ENCODE measurements around the gene DCTN4.
"Not testable (repeated sequence)": the region's sequence is repeated elsewhere in the genome, so short reads cannot be mapped to it uniquely, and the experiment has no call there.

Gene DCTN4

DNA sequence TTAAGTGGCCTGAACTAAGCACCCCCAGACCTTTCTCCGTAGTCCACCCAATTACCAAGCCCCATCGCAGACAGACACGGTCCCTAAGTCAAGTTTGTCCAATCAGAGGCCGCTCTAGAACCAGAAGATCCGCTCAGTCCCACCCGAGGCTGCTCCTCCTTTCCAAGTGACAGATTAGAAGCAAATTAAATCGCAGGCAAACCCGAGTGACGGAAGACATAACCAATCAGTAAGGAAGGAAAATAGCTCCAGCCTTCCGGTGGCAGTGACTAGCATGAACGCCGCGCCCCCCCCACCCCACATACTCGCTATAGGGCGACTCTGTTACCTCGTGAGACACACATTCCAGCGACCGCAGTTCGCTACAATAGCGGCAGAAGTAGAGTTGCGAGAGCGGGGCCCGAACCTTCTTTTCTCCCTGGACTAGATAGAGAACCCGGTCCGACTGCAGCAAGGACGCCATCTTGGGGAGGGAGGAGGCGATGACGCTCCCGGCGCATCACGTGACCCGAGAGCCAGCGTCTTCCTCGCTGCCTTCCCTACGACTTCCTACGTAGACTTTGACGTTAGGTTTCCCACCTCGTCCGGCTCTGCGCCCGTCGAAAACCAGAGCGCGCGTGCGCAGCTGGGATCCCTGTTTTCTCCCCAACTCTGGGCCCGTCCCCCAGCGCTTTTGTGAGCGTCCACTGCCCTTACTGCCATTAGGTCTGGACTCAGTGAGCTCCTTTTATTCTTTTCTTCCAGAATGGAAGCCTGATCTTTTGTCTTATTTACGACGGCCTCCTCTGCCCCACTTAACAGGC lies at the start of gene DCTN4:
Gene DCTN4 (minus strand): TSS at position 487 of the 803 bp plus-strand sequence. CDS start 24 bp downstream, at position 463.
- DNase-seq: peak; percentile 93

DNA sequence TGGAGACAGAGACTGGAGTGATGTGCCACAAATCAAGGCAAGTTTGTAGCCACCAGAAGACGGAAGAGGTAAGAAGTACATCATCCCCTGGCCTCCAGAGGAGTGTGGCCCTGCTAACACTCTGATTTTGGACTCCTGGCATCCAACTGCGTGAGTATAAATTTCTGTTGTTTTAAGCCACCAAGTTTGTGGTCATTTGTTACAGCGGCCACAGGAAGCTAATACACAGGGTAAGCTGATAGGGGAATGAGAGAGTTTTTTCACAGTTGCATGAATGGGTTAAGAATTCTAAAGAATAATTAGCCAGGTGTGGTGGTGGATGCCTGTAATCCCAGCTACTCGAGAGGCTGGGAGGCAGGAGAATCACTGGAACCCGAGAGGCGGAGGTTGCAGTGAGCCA lies 45.6 kb upstream of the DCTN4 start:
- DNase-seq: no peak

DNA sequence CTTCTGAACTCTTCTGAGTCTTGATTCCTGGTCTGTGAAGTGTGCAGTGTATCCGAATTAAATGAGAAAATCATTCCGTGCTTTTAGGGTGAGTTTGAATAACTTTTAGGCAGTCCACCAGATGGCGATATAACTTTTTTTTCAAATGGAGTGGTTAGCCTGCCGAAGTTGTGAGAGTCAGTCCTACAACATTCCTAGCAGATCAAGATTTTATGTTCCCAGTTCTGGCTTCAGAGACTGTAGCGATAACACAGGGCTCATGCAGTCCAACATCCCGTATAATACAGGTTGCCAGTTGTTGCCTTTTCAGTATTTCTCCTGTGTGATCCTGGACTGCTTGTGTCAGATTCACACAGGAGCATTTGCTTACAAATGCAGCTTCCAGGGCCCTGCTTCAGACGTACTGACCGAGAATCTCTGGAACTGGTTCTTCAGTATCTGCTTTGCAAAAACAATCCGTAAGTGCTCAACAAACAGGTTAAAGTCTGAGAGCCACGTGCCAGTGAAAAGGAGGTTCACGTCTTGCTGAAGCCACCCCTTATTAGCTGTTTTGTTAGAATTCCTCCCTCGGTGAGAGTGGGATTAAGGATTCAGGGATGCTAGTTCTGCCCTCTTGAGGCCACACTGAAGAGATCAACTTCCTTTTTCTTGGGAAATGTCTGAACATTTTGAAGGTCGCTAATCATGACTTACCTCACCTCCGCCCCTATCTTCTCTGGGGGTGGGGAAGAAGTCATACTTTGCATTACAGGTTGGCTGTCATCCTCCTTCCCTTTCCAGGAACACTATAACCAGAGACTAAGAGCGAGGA lies 42.5 kb upstream of the DCTN4 start:
- no peak for DNase-seq

DNA sequence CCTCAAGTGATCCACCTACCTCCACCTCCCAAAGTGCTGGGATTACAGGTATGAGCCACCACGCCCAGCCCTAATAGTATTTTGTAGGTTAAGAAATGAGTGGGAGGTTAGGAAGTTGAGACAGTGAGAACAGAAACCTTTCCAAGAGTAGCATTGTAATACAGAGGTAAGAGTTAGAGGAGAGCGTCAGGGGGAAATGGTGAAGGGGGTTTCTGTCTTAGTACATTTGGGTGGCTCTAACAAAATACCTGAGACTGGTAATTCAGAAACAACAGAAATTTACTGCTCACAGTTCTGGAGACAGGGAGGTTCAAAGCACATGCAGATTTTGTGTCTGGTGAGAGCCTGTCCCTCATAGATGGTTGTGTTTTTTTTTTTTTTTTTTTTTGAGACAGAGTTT lies 38.6 kb upstream of the DCTN4 start:
- no peak for DNase-seq

DNA sequence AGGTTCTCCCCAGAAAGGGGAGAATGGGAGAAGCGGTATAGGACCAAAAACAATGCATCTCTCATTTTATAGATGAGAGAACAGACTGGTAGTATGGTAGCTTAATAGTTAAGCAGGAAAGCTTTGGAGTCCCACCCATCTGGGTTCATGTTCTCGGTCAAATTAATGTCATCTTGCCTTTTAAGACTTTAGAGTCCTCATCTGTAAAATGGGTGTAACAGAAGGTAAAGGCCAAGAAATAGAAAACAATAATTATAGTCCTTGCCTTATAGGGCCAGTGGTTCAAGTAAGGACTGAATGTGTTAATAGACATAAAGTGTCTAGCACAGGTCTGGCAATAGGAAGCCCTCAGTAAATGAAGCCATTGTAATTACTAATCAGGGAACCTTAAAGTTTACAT lies 36.1 kb upstream of the DCTN4 start:
- DNase-seq: no peak

DNA sequence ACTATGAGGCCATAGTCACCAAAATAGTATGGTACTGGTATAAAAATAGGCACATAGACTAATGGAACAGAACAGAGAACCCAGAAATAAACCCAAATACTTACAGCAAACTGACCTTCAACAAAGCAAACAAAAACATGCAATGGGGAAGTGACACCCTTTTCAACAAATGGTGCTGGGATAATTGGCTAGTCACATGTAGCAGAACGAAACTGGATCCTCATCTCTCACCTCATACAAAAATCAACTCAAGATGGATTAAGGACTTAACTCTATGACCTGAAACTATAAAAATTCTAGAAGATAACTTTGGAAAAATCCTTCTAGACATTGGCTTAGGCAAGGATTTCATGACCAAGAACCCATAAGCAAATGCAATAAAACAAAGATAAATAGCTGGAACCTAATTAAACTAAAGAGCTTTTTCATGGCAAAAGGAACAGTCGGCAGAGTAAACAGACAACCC lies 34.6 kb upstream of the DCTN4 start:
- DNase-seq: not testable (repeated sequence)

DNA sequence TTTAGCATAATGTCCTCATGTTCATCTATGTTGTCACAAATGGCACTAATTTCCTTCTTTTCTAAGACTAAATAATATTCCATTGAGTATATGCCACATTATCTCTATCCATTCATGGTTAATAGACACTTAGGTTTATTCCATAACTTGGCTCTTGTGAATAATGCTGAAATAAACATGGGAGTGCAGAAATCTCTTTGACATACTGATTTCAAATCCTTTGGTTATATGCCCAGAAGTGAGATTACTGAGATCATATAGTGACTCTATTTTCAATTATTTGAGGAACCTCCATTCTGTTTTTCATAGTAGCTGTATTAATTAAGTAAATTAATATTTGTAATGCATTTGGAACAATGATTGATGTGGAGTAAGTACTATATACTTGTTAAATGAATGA lies 32.7 kb upstream of the DCTN4 start:
- DNase-seq: no peak

DNA sequence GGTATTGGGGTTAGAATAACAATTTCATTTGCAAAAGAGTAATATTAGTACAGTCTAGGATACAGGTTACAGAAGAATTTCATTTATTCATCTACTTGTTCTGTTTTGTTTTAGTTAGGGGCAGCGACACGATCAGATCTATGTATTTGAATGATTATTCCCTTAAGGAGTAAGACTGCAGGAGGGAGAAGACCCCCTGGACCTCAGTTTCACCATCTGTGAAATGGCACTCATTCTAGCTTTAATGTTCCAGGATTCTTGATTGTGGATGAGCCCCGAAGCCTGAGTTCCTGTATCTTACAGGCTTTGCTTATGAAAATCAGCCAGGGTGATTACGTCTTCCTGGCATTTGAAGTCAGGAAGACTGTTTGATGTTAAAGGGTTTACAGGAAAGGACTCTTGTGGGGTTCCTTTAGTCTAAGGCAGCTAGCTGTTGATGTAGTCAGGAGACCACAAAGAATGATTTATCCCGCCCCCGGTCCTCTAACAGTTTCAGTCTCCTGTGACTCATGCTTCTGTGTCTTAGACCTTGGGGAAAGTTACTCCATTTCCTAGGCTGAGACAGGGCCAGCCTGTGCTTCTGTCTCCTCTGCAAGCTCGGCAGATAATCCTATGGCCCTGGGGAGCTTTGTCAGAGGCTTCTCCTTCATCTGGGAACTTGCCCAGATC lies 31.3 kb upstream of the DCTN4 start:
- DNase-seq: peak; percentile 71

DNA sequence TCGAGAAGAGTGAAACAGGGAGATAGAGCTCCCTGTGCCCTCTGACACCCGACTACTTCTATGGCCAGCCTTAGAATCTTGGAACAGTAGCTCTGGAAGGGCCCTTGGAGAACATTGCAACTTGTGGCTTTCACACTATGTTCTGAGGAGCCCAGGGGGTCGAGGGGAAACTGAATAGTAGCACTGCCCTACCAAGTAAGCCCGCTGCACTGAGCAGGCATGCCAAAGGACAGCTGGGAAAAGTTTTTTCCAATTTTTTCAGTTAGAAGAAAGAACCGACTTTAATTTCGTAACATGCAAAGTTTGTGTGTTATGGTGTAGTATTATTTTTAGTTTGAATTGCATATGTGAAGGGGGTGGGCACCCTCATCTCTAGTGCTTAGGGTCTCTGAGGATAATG lies 30.6 kb upstream of the DCTN4 start:
- DNase-seq: no peak

DNA sequence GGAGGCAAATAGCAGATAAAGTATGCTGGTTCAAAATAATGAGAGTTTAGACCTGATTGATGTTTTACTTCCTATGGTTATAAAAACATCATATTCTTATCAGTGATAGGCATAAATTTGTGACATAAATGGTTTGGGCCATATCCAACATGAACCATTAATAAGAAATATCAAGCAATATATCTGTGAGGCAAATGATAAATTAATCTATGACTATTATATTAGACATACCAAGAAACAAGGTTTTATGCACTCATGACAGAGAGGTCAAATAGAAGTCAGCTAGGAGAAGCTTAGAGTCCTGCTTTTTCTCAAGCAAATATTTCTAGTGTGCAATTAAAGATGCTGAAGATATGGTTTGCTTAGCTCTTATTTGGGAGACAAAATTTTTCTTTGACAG lies 30.2 kb upstream of the DCTN4 start:
- no peak for DNase-seq

DNA sequence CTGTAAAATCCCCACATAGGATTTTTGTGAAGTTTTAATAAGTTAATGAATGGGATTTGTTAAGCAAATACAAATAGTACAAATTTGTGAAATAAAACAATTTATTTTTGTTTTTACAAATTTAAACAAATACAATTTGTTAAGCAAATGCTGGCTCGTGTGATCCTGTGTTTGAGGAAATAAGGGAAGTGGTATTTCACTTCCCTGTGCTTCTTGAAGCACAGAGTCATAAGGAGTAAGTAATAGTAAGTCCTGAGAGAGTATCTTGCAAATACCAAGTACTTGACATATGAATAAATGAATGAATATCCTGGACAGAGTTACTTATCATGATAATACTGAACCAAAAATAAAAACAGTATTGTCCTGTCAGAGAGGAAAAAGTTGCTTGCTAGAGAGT lies 28.8 kb upstream of the DCTN4 start:
- DNase-seq: no peak

DNA sequence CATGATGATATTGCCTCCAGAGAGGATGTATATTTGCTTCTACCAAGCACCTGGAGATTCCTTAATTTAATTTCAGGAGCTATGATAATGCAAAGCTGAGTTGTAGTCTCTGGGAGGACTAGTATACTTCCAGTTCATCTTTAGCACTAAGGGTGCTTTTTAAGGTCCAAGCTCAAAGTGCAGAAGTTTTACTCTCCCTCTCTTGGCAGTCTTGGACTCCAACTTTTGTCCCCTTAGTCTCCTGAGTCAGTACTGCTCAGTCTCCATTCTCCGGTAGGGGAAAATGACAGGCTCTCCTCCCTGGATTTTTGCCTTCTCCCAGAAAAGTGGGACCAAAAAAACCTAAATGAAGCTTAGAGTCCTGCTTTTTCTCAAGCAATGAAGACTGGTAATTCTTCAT lies 28.1 kb upstream of the DCTN4 start:
- DNase-seq: no peak

DNA sequence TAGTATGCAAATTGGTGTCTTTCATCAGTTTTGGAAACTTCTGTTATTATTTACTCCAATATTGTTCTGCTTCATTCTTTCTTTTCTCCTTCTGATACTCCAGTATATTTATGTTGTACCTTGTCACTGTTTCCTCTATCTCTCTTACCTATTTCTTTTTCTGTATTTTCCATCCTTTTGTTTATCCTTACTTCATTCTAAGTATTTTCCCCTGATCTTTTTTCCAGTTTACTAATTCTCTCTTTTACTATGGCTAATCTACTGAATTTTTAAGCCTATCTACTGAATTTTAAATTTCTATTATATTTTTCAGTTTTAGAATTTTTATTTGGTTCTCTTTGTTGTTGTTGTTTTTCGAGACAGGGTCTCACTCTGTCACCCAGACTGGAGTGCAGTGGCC lies 27.1 kb upstream of the DCTN4 start:
- no peak for DNase-seq

DNA sequence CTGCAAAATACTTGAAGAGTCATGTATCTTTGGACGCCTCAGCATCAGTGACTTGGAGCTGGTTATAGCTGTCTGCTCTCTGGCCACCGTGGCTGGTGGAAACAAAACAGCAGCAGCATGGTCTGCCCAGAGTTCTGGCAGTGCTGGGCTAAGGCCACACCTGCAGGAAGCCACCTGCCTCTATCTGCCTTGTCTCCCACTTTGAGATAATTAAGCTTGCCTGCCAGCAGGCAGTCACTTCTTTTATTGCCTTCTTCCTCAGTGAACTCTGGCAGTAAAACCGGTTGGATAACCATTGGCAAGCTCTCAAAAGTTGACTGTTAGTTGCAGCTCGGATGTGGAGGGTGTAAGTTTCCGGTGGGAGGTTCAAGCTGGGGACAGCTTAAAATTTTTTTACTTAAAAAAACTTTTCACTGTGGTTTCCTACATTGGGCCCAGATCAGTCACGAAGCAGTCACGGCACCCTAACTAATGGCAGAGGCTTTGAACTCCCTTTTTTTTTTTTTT lies 24.7 kb upstream of the DCTN4 start:
- DNase-seq: peak; percentile 62

DNA sequence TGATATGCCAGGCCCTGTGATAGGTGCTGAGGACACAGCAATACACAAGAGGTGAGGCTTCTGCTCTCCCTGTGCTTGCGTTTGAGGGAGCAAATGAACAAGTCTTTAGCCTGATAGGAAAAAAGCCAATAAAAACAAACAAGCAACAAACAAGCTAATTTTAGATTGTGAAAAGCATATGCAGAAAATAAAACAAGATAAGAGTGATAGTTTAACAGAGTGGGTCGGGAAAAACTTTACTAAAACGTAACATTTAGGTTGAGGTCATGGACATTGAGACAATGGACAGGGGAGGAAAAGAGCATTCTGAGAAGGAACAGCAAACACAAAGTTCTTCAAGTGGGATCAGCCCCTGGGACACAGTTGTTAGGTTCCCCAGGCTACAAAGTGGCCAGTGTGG lies 24.0 kb upstream of the DCTN4 start:
- no peak for DNase-seq

DNA sequence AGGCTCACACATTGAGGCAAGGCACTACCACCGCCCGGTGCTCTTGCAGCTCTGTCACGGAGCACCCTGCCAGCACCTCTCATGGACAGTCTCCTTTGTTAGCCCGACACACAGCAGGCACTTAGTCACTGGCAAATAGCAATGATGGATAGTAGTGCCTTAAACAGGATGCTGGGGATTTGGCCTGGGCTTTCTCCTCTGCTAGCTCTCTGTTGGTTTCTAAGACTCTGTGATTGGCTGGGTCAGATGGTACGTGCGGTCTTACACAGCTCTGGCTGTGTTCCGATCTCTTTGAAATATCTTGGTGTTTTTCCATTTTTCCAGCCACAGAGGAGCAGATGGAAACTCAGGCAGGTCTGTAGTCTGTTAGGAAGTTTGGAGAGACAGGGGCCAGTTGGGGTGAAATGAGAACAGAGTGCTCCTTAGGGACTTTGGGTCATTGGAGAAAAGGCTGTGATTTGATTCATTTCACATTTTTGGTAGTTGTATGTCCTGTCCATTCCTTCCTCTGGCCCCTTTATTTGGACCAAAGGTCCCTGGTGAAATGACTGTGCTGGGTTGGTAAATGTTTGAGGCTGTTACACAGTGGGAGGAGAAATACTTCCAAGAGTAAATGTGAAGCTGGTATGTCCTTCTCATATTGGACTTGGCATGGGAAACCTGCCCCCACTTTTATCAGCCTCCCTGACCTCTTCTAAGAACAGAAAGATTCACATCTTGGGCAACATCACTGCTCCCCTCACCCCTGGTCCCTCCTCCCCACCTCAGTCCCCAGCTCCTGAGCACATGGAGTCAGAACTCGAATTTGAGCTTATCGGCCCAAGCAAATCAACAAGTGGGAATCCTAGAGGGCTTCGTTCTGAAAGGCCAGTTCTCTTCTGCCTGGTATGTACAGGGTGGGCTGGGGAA lies 23.1 kb upstream of the DCTN4 start:
- DNase-seq: no peak

DNA sequence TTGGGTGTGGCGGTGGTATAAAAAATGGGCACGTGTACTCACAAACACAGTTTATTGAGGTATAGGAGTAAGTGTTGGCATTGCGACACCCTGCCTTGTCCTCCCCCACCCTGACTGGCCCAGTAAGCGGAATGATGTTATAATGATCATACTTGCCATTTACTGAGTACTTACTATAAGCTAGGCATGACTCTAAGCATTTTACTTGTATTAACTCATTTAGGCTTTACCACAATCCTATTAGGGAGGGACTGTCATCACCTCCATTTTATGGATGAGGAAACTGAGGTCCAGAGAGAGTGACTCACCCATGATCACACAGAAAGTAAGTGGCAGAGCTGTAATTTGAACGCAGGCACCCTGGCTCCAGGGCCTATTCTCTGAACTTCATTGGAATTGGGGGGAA lies 22.0 kb upstream of the DCTN4 start:
- DNase-seq: no peak

DNA sequence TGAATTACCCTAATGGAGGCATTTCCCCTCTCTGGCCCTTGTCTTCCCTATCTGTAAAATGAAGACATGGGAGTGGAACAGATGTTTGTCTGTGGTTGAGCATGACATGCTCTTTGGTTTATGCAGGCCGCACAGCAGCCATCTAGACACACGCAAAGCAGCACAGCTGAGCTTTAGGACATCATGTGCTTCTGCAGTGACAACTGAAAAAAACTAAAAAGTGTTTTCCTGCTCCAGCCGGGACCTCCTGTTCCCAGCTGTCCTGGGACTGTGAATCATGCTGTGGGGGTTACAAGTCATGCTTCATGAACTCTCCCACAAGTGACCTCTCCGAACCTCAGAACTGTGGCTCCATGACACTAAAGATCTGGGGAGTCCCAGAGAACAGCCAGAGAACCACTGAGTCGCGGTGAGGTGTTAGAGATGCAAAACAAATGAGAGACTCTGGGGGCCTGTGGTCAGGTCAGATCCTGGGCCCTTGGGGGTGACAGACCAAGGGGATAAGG lies 21.4 kb upstream of the DCTN4 start:
- DNase-seq: peak; percentile 67

DNA sequence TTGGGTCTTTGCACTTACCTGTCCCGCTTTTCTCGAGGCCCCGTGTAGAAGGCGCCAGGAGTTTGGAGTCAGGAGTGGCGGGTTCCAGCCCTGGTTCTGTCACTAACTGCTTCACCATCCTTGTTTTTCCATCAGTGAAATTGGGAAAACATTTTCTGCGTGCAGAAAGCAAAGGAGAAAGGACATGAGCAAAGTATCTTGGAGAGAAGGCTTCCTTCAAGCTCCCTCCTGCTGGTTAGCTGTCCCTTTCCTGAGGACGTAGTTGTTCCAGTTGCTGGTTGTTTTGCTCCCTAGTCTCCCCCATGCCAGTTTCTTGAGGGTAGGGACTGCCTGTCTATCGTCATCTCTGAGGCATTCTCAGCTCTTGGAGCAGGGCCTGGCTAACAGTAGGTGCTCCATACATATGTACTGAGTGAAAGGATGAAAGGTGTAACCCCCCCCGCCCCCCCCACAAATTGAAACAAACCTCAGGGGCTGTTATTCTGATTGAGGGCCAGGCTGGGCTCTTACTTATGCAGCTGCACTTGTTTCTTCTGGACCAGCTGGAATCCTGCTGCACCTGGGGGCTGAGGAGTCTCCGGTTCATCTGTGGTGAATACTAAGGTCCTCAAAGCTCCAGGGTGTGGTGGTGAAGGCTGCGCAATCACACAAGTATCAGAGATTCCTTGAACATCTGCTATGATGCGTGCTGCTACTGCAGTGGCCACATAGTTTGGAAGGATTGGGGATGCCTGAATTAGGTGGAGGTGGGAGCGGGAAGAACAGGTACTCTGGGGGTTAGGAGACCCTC lies 20.8 kb upstream of the DCTN4 start:
- DNase-seq: no peak

DNA sequence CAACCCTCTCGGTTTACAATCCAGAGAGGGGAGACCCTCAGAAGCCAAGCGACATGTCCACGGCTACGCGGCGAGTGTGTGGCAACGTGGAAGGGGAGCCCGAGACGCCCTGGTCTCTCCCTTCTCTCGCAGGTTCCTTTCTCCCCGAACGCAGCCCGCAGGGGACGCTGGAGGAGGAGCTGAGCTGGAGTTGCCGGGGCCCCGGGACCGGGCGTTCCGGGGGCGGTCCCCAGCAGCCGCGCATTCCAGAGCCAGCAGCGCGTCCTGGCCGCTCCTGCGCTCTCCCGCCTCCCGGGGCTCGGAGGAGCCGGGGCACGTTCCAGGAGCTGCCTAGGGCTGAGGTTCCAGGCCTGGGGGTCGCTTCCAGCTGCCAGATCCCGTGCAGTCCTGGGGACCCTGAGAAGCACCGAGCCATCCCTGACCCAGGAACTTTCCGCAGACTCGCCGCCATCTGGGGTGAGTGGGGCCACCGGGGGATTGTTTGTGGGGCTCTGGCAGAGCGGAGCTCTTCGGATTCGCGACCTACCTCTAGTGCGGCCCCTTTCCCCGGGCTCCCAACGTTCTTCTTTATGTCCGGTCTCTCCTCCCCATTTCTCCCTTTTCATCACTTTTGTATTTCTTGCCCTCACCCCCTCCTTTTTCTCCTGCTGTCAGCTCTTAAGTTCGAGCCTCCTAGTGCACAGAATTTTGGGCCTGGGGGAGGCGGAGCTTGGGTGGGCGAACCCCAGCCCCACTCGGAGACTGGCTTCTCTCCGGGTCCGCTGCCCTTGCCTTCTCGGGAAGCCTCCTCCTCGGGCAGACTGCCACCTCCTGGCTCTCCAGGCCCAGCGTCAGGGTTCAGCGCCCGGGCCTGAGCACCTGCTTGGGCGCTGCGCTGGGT lies 19.9 kb upstream of the DCTN4 start, which contains the start of gene SMIM3:
Gene SMIM3 (plus strand): TSS at position 241 of the 880 bp plus-strand sequence. CDS start 16,684 bp downstream, outside the sequence.
- DNase-seq: peak; percentile 84

Measured in activated CD8-positive, alpha-beta memory T cell treated with anti-CD3 and anti-CD28 coated beads, Interleukin-2, amount 50 U/mL, for 48 hours (primary cell).